ENCODE results near the gene CNTNAP2. TPM values are rescaled to one million over a fixed set of nuclear protein-coding genes. Genes with fewer than 3 reads are reported as not detected.

Gene CNTNAP2
- total RNA-seq, 6 experiments from 2014 or later = 1.8 to 8.1 (median 3.9) TPM

- no peaks in the 10 kb centered on the region for H3K4me1 ChIP-seq
- no peak for DNase-seq
- no peaks in the 10 kb centered on the region for H3K36me3 ChIP-seq
- intact Hi-C loops (cut with DNase I) = no loop called here
- no peaks in the 10 kb centered on the region for H3K9me3 ChIP-seq
- no peak for ATAC-seq
- WGBS (ENCODE audit: insufficient coverage, low coverage, low lambda C conversion rate, missing lambda C conversion rate) = 14% methylated on average over 2 of the region's 2 CpGs
- H3K4me3 ChIP-seq = no peak overlapping the region
- TF ChIP-seq CTCF (IDR thresholded peaks at IDR 0.05) = no peak
- TF ChIP-seq POLR2A (IDR thresholded peaks at IDR 0.05) = no peak
- H3K27ac ChIP-seq = no peak overlapping the region
- H3K27me3 ChIP-seq = no peaks in the 10 kb centered on the region
Measured at GRCh38 chr7:147869456-147869855, 1752.9 kb downstream of the CNTNAP2 start.

DNA sequence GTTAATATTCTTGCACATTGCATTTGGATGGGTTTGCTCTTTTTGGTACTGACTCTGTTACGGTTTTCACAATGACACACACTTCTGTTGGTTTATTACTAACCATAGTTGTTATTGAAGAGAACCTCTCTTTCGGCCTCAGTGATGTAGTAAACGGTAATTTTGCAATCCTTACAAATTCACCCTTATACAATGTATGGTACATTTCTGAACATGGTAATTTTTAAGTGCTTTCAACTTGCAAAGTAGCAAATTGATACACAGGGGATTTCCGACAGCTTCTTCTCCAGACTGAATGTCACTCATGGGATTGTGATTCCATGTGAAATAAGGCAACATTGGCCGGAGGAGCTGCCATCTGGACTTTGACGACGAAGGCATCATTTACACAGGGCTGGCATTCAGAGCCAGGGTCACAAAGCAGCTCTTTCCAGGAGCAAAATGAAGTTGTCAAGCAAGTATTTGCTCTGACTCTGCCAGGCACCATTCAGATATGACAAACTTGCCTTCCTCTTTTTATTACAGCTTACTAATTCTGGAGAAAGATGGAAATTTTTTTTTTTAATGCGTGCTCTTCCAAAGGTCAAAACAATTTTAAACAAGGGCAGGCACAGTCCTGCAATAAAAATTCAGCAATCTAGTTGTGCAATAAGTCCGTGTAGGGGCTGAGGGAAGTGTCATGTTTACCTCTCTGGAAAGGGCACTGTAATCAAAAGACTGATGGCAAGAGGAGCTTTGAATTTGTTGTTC, 1762.5 kb downstream of the CNTNAP2 start:
- intact Hi-C loops (cut with DNase I) = no loop called here
- peak in 1 of 4 donors; percentile 69 for ATAC-seq

DNA sequence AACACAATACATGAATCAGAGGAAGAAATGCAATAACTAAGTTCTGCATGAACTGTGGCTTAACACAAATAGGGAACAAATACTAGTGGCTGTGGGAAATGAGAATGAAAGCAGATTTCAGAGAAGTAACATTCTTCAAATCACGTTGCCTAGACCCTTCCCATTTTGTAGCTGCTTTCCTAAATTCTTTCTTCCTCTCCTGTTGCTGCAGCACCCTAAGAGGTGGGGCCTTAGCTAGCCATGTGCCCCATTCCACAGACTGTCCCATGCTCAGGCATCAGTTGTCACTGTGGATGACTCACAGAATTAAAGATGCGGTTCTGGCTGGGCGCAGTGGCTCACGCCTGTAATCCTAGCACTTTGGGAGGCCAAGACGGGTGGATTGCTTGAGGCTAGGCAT, 1769.3 kb downstream of the CNTNAP2 start:
- ATAC-seq = peak; percentile 33 to 75 (median 50)
- H3K27ac ChIP-seq = no peak overlapping the region
- H3K27me3 ChIP-seq = no peaks in the 10 kb centered on the region
- no peaks in the 10 kb centered on the region for H3K4me1 ChIP-seq
- H3K9me3 ChIP-seq = no peaks in the 10 kb centered on the region
- 59% methylated on average over 5 of the region's 5 CpGs for WGBS (ENCODE audit: insufficient coverage, low coverage, low lambda C conversion rate, missing lambda C conversion rate)
- H3K36me3 ChIP-seq = no peaks in the 10 kb centered on the region
- no peak for DNase-seq
- no peak overlapping the region for H3K4me3 ChIP-seq
- TF ChIP-seq CTCF (IDR thresholded peaks at IDR 0.05) = no peak
- TF ChIP-seq POLR2A (IDR thresholded peaks at IDR 0.05) = no peak
- intact Hi-C loops (cut with DNase I) = no loop called here

More for the DNA sequence above, 1762.5 kb downstream of the CNTNAP2 start:
- WGBS (ENCODE audit: insufficient coverage, low coverage, low lambda C conversion rate, missing lambda C conversion rate) = 15% methylated on average over 8 of the region's 9 CpGs
- no peaks in the 10 kb centered on the region for H3K36me3 ChIP-seq
- DNase-seq = no peak
- no peaks in the 10 kb centered on the region for H3K27me3 ChIP-seq
- H3K9me3 ChIP-seq = no peaks in the 10 kb centered on the region
- H3K4me3 ChIP-seq = no peak overlapping the region
- H3K4me1 ChIP-seq = peaks cover 0 to 7% (median 0%) of the 10 kb centered on the region in 4 donors
- no peak for TF ChIP-seq CTCF (IDR thresholded peaks at IDR 0.05)
- no peak for TF ChIP-seq POLR2A (IDR thresholded peaks at IDR 0.05)
- H3K27ac ChIP-seq = no peak overlapping the region

GRCh38 chr7:147894271-147894670, 1777.7 kb downstream of the CNTNAP2 start:
- H3K27me3 ChIP-seq = no peaks in the 10 kb centered on the region
- no peak for TF ChIP-seq POLR2A (IDR thresholded peaks at IDR 0.05)
- no peak for TF ChIP-seq CTCF (IDR thresholded peaks at IDR 0.05)
- H3K27ac ChIP-seq = no peak overlapping the region
- ATAC-seq (no peak), DNase-seq (no peak)
- H3K36me3 ChIP-seq = no peaks in the 10 kb centered on the region
- H3K9me3 ChIP-seq = no peaks in the 10 kb centered on the region
- no peak overlapping the region for H3K4me3 ChIP-seq
- WGBS (ENCODE audit: insufficient coverage, low coverage, low lambda C conversion rate, missing lambda C conversion rate) = 15% methylated on average over 4 of the region's 4 CpGs
- no peaks in the 10 kb centered on the region for H3K4me1 ChIP-seq
- intact Hi-C loops (cut with DNase I) = no loop called here
